ENCODE results near the gene MTERF2.

Gene MTERF2

GRCh38 chr12:106982229-106982628 is 4.7 kb downstream of the MTERF2 start:
- no peaks in the 10 kb centered on the region for H3K9me3 ChIP-seq (ENCODE audit: control insufficient read depth, insufficient read depth, low read depth, low read length)
- ChIA-PET POLR2A (no interaction called here), CTCF (interaction anchor here (1.3 kb wide), 1 partner anchor 110 kb away, joined by 4 read pairs; no protein-coding TSS in a partner anchor)
- H3K4me1 ChIP-seq (ENCODE audit: control insufficient read depth, insufficient read depth, low read length) = peaks cover 7% of the 10 kb centered on the region; the same call in 1 of the 2 replicates
- no peak for TF ChIP-seq ZNF174 (tag by site-specific recombination; IDR thresholded peaks at IDR 0.05)
- no peak for TF ChIP-seq BCL11A (tag by site-specific recombination; IDR thresholded peaks at IDR 0.05; ENCODE audit: low read depth)
- no peak for TF ChIP-seq ZNF121 (tag by site-specific recombination; IDR thresholded peaks at IDR 0.05)
- no peak for TF ChIP-seq ZNF561 (tag by site-specific recombination; IDR thresholded peaks at IDR 0.05; ENCODE audit: borderline replicate concordance)
- no peak for TF ChIP-seq ZNF501 (tag by site-specific recombination; IDR thresholded peaks at IDR 0.05)
- no peak for TF ChIP-seq ZNF610 (tag by site-specific recombination; IDR thresholded peaks at IDR 0.05; ENCODE audit: borderline replicate concordance)
- no peak for TF ChIP-seq ZNF132 (tag by site-specific recombination; IDR thresholded peaks at IDR 0.05; ENCODE audit: borderline replicate concordance)
- TF ChIP-seq HOXA7 (CRISPR knock-in tag; IDR thresholded peaks at IDR 0.05; ENCODE audit: borderline replicate concordance) = no peak
- no peak overlapping the region for H3K27ac ChIP-seq (ENCODE audit: extremely low read depth, low read depth, low read length)
- H3K4me3 ChIP-seq (ENCODE audit: low read depth, low read length) = no peak overlapping the region
- H3K36me3 ChIP-seq (ENCODE audit: control insufficient read depth in 2 of 2, insufficient read depth in 1 of 2, low read length in 2 of 2) = peaks cover 11 to 34% of the 10 kb centered on the region in 2 experiments

GRCh38 chr12:106981788-106982187 is 5.2 kb downstream of the MTERF2 start:
- peaks cover 7% of the 10 kb centered on the region; the same call in 1 of the 2 replicates for H3K4me1 ChIP-seq (ENCODE audit: control insufficient read depth, insufficient read depth, low read length)
- H3K9me3 ChIP-seq (ENCODE audit: control insufficient read depth, insufficient read depth, low read depth, low read length) = no peaks in the 10 kb centered on the region
- peaks cover 11 to 34% of the 10 kb centered on the region in 2 experiments for H3K36me3 ChIP-seq (ENCODE audit: control insufficient read depth in 2 of 2, insufficient read depth in 1 of 2, low read length in 2 of 2)
- TF ChIP-seq, protein P1, sequence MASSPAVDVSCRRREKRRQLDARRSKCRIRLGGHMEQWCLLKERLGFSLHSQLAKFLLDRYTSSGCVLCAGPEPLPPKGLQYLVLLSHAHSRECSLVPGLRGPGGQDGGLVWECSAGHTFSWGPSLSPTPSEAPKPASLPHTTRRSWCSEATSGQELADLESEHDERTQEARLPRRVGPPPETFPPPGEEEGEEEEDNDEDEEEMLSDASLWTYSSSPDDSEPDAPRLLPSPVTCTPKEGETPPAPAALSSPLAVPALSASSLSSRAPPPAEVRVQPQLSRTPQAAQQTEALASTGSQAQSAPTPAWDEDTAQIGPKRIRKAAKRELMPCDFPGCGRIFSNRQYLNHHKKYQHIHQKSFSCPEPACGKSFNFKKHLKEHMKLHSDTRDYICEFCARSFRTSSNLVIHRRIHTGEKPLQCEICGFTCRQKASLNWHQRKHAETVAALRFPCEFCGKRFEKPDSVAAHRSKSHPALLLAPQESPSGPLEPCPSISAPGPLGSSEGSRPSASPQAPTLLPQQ (tag by site-specific recombination; IDR thresholded peaks at IDR 0.05) = no peak
- TF ChIP-seq ZNF473 (tag by site-specific recombination; IDR thresholded peaks at IDR 0.05) (no peak), ZNF660 (tag by site-specific recombination; IDR thresholded peaks at IDR 0.05) (no peak), ZNF639 (tag by site-specific recombination; IDR thresholded peaks at IDR 0.05) (no peak), ZNF24 (tag by site-specific recombination; IDR thresholded peaks at IDR 0.05) (no peak), ZFHX2 (tag by site-specific recombination; conservative IDR thresholded peaks at IDR 0.05) (no peak), KLF7 (tag by site-specific recombination; IDR thresholded peaks at IDR 0.05; ENCODE audit: borderline replicate concordance) (no peak), ZNF560 (tag by site-specific recombination; IDR thresholded peaks at IDR 0.05; ENCODE audit: borderline replicate concordance) (no peak), SP3 (tag by site-specific recombination; IDR thresholded peaks at IDR 0.05) (no peak), CTCF (tag by site-specific recombination; IDR thresholded peaks at IDR 0.05) (no peak), ZFP3 (tag by site-specific recombination; IDR thresholded peaks at IDR 0.05; ENCODE audit: low read depth) (no peak), OSR2 (tag by site-specific recombination; IDR thresholded peaks at IDR 0.05) (no peak), ZBTB21 (tag by site-specific recombination; IDR thresholded peaks at IDR 0.05) (no peak)
- TF ChIP-seq, protein P2, sequence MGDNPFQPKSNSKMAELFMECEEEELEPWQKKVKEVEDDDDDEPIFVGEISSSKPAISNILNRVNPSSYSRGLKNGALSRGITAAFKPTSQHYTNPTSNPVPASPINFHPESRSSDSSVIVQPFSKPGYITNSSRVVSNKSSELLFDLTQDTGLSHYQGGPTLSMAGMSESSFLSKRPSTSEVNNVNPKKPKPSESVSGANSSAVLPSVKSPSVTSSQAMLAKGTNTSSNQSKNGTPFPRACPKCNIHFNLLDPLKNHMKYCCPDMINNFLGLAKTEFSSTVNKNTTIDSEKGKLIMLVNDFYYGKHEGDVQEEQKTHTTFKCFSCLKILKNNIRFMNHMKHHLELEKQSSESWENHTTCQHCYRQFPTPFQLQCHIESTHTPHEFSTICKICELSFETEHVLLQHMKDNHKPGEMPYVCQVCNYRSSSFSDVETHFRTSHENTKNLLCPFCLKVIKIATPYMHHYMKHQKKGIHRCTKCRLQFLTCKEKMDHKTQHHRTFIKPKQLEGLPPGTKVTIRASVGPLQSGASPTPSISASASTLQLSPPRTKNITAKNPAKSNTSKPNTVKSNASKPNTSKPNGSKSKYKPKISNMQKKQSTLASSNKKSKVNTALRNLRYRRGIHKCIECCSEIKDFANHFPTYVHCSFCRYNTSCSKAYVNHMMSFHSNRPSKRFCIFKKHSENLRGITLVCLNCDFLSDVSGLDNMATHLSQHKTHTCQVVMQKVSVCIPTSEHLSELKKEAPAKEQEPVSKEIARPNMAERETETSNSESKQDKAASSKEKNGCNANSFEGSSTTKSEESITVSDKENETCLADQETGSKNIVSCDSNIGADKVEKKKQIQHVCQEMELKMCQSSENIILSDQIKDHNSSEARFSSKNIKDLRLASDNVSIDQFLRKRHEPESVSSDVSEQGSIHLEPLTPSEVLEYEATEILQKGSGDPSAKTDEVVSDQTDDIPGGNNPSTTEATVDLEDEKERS (tag by site-specific recombination; IDR thresholded peaks at IDR 0.05) = no peak
- TF ChIP-seq, protein P3, sequence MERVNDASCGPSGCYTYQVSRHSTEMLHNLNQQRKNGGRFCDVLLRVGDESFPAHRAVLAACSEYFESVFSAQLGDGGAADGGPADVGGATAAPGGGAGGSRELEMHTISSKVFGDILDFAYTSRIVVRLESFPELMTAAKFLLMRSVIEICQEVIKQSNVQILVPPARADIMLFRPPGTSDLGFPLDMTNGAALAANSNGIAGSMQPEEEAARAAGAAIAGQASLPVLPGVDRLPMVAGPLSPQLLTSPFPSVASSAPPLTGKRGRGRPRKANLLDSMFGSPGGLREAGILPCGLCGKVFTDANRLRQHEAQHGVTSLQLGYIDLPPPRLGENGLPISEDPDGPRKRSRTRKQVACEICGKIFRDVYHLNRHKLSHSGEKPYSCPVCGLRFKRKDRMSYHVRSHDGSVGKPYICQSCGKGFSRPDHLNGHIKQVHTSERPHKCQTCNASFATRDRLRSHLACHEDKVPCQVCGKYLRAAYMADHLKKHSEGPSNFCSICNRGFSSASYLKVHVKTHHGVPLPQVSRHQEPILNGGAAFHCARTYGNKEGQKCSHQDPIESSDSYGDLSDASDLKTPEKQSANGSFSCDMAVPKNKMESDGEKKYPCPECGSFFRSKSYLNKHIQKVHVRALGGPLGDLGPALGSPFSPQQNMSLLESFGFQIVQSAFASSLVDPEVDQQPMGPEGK (tag by site-specific recombination; IDR thresholded peaks at IDR 0.05) = no peak
- POLR2A ChIA-PET = no interaction called here
- H3K27ac ChIP-seq (ENCODE audit: extremely low read depth, low read depth, low read length) = no peak overlapping the region
- no peak overlapping the region for H3K4me3 ChIP-seq (ENCODE audit: low read depth, low read length)
- CTCF ChIA-PET = interaction anchor here (1.3 kb wide), 1 partner anchor 110 kb away, joined by 4 read pairs; no protein-coding TSS in a partner anchor

Data from HEK293 (cell line).